GM23338 (cell line): ENCODE data around the gene CAMTA1.

ENCODE experiments used
- CREB1 ChIP-seq: fragments of 250-450 bp; sonication (Bioruptor Pico); IDR thresholded peaks from 2 replicates; pipeline ENCODE4 v1.5.0; 2020; ENCODE audit warnings: low read depth, mild to moderate bottlenecking, moderate library complexity
- EZH2 ChIP-seq: fragments of 200-600 bp; sonication (generic); IDR thresholded peaks from one replicate; pipeline ENCODE4 v1.8.0; 2017; ENCODE audit warnings: antibody characterized with exemption, mild to moderate bottlenecking, low read depth; ENCODE audit not compliant: unreplicated experiment
- EZH2phosphoT487 ChIP-seq: fragments of 200-600 bp; sonication (generic); IDR thresholded peaks from one replicate; pipeline ENCODE4 v1.8.1; 2018; ENCODE audit warnings: antibody characterized with exemption; ENCODE audit not compliant: unreplicated experiment
- JUNB ChIP-seq: IDR thresholded peaks from one replicate; pipeline ENCODE4 v1.6.1; 2016; ENCODE audit warnings: antibody characterized with exemption; ENCODE audit not compliant: unreplicated experiment
- NANOG ChIP-seq: IDR thresholded peaks from 2 replicates; pipeline ENCODE4 v1.6.1; 2016; ENCODE audit warnings: antibody characterized with exemption, borderline replicate concordance
- POLR2AphosphoS5 ChIP-seq: IDR thresholded peaks from 2 replicates; pipeline ENCODE4 v1.6.1; 2016; ENCODE audit warnings: antibody characterized with exemption, low read depth
- STAT1 ChIP-seq: IDR thresholded peaks from one replicate; pipeline ENCODE4 v1.6.1; 2016; ENCODE audit warnings: antibody characterized with exemption; ENCODE audit not compliant: unreplicated experiment
- ZNF331 ChIP-seq: fragments of 250-450 bp; sonication (Bioruptor Pico); IDR thresholded peaks from 2 replicates; pipeline ENCODE4 v1.5.0; 2020; ENCODE audit warnings: low read depth, mild to moderate bottlenecking, moderate library complexity
- TF ChIP-seq, protein P1 (sequence below), 2 experiments: fragments of 200-600 bp in 1 of 2; sonication (generic) in 1 of 2; conservative IDR thresholded peaks; 2 replicates each; pipeline versions ENCODE4 v1.5.1 to v1.6.1; 2016 to 2017; ENCODE audit warnings: antibody characterized with exemption in 2 of 2, low read depth in 2 of 2, mild to moderate bottlenecking in 2 of 2, moderate library complexity in 1 of 2
- TF ChIP-seq, protein P2 (sequence below): IDR thresholded peaks from one replicate; pipeline ENCODE4 v1.6.1; 2018; ENCODE audit warnings: antibody characterized with exemption; ENCODE audit not compliant: unreplicated experiment
- TF ChIP-seq, protein P3 (sequence below): IDR thresholded peaks from 2 replicates; pipeline ENCODE4 v1.6.1; 2016; ENCODE audit warnings: antibody characterized with exemption
- TF ChIP-seq, protein P4 (sequence below): fragments of 250-450 bp; sonication (Bioruptor Pico); IDR thresholded peaks from 2 replicates; pipeline ENCODE4 v1.5.0; 2020; ENCODE audit warnings: mild to moderate bottlenecking, moderate library complexity

DNA sequence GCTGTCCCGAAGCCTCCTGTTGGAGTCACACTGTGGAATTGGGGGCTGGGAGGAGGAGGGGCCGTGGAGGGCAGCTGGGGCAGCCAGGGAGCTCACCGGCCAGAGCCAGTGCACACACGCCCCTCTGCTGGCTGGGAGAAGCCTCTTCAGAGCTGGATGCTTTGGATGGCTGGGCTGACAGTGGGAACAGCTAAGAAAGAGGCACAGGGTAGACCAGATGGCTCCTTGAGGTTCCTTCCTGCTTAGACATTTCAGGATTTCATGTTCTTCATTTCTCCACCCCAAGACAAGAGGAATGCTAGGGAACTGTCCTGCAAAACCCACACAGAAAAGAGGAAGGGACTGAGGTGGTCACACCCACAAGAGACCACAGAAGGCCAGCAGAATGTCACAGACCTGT lies 731.1 kb downstream of the CAMTA1 start:
- TF ChIP-seq, protein P1, sequence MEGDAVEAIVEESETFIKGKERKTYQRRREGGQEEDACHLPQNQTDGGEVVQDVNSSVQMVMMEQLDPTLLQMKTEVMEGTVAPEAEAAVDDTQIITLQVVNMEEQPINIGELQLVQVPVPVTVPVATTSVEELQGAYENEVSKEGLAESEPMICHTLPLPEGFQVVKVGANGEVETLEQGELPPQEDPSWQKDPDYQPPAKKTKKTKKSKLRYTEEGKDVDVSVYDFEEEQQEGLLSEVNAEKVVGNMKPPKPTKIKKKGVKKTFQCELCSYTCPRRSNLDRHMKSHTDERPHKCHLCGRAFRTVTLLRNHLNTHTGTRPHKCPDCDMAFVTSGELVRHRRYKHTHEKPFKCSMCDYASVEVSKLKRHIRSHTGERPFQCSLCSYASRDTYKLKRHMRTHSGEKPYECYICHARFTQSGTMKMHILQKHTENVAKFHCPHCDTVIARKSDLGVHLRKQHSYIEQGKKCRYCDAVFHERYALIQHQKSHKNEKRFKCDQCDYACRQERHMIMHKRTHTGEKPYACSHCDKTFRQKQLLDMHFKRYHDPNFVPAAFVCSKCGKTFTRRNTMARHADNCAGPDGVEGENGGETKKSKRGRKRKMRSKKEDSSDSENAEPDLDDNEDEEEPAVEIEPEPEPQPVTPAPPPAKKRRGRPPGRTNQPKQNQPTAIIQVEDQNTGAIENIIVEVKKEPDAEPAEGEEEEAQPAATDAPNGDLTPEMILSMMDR (conservative IDR thresholded peaks at IDR 0.05; ENCODE audit: low read depth in 2 of 2) = peak; percentile 15 to 44; a peak in 2 of 4 replicates
- TF ChIP-seq, protein P2, sequence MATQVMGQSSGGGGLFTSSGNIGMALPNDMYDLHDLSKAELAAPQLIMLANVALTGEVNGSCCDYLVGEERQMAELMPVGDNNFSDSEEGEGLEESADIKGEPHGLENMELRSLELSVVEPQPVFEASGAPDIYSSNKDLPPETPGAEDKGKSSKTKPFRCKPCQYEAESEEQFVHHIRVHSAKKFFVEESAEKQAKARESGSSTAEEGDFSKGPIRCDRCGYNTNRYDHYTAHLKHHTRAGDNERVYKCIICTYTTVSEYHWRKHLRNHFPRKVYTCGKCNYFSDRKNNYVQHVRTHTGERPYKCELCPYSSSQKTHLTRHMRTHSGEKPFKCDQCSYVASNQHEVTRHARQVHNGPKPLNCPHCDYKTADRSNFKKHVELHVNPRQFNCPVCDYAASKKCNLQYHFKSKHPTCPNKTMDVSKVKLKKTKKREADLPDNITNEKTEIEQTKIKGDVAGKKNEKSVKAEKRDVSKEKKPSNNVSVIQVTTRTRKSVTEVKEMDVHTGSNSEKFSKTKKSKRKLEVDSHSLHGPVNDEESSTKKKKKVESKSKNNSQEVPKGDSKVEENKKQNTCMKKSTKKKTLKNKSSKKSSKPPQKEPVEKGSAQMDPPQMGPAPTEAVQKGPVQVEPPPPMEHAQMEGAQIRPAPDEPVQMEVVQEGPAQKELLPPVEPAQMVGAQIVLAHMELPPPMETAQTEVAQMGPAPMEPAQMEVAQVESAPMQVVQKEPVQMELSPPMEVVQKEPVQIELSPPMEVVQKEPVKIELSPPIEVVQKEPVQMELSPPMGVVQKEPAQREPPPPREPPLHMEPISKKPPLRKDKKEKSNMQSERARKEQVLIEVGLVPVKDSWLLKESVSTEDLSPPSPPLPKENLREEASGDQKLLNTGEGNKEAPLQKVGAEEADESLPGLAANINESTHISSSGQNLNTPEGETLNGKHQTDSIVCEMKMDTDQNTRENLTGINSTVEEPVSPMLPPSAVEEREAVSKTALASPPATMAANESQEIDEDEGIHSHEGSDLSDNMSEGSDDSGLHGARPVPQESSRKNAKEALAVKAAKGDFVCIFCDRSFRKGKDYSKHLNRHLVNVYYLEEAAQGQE = no peak
- no peak for TF ChIP-seq JUNB
- TF ChIP-seq NANOG = no peak
- no peak for TF ChIP-seq CREB1
- TF ChIP-seq EZH2phosphoT487 = no peak
- no peak for TF ChIP-seq POLR2AphosphoS5
- TF ChIP-seq, protein P3, sequence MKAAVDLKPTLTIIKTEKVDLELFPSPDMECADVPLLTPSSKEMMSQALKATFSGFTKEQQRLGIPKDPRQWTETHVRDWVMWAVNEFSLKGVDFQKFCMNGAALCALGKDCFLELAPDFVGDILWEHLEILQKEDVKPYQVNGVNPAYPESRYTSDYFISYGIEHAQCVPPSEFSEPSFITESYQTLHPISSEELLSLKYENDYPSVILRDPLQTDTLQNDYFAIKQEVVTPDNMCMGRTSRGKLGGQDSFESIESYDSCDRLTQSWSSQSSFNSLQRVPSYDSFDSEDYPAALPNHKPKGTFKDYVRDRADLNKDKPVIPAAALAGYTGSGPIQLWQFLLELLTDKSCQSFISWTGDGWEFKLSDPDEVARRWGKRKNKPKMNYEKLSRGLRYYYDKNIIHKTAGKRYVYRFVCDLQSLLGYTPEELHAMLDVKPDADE = no peak
- no peak for TF ChIP-seq EZH2
- TF ChIP-seq STAT1 = no peak
- TF ChIP-seq, protein P4, sequence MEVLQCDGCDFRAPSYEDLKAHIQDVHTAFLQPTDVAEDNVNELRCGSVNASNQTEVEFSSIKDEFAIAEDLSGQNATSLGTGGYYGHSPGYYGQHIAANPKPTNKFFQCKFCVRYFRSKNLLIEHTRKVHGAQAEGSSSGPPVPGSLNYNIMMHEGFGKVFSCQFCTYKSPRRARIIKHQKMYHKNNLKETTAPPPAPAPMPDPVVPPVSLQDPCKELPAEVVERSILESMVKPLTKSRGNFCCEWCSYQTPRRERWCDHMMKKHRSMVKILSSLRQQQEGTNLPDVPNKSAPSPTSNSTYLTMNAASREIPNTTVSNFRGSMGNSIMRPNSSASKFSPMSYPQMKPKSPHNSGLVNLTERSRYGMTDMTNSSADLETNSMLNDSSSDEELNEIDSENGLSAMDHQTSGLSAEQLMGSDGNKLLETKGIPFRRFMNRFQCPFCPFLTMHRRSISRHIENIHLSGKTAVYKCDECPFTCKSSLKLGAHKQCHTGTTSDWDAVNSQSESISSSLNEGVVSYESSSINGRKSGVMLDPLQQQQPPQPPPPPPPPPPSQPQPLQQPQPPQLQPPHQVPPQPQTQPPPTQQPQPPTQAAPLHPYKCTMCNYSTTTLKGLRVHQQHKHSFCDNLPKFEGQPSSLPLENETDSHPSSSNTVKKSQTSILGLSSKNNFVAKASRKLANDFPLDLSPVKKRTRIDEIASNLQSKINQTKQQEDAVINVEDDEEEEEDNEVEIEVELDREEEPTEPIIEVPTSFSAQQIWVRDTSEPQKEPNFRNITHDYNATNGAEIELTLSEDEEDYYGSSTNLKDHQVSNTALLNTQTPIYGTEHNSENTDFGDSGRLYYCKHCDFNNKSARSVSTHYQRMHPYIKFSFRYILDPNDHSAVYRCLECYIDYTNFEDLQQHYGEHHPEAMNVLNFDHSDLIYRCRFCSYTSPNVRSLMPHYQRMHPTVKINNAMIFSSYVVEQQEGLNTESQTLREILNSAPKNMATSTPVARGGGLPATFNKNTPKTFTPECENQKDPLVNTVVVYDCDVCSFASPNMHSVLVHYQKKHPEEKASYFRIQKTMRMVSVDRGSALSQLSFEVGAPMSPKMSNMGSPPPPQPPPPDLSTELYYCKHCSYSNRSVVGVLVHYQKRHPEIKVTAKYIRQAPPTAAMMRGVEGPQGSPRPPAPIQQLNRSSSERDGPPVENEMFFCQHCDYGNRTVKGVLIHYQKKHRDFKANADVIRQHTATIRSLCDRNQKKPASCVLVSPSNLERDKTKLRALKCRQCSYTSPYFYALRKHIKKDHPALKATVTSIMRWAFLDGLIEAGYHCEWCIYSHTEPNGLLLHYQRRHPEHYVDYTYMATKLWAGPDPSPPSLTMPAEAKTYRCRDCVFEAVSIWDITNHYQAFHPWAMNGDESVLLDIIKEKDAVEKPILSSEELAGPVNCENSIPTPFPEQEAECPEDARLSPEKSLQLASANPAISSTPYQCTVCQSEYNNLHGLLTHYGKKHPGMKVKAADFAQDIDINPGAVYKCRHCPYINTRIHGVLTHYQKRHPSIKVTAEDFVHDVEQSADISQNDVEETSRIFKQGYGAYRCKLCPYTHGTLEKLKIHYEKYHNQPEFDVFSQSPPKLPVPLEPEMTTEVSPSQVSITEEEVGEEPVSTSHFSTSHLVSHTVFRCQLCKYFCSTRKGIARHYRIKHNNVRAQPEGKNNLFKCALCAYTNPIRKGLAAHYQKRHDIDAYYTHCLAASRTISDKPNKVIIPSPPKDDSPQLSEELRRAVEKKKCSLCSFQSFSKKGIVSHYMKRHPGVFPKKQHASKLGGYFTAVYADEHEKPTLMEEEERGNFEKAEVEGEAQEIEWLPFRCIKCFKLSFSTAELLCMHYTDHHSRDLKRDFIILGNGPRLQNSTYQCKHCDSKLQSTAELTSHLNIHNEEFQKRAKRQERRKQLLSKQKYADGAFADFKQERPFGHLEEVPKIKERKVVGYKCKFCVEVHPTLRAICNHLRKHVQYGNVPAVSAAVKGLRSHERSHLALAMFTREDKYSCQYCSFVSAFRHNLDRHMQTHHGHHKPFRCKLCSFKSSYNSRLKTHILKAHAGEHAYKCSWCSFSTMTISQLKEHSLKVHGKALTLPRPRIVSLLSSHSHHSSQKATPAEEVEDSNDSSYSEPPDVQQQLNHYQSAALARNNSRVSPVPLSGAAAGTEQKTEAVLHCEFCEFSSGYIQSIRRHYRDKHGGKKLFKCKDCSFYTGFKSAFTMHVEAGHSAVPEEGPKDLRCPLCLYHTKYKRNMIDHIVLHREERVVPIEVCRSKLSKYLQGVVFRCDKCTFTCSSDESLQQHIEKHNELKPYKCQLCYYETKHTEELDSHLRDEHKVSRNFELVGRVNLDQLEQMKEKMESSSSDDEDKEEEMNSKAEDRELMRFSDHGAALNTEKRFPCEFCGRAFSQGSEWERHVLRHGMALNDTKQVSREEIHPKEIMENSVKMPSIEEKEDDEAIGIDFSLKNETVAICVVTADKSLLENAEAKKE (CRISPR knock-in tag) = no peak
- no peak for TF ChIP-seq ZNF331
